ENCODE results near the gene SNX9. TPM values are rescaled to one million over a fixed set of nuclear protein-coding genes. Genes with fewer than 3 reads are reported as not detected.
"Not testable (repeated sequence)": the region's sequence is repeated elsewhere in the genome, so short reads cannot be mapped to it uniquely, and the experiment has no call there.

Gene SNX9
- total RNA-seq, 6 donors from 2014 or later = 13.6 to 31.6 (median 19.0) TPM

GRCh38 chr6:157895585-157895984, 72.5 kb downstream of the SNX9 start:
- H3K4me1 ChIP-seq = peaks cover 0 to 4% (median 0%) of the 10 kb centered on the region in 4 donors
- WGBS, 2 donors = 92 to 96% methylated on average over 3 of the region's 3 CpGs
- TF ChIP-seq POLR2AphosphoS5 (IDR thresholded peaks at IDR 0.05) = no peak
- no peak for TF ChIP-seq CTCF (IDR thresholded peaks at IDR 0.05)
- TF ChIP-seq POLR2A (IDR thresholded peaks at IDR 0.05) = no peak
- no peak for TF ChIP-seq EP300 (IDR thresholded peaks at IDR 0.05)
- peaks cover 0 to 22% (median 10%) of the 10 kb centered on the region in 4 donors for H3K36me3 ChIP-seq
- H3K27me3 ChIP-seq = no peaks in the 10 kb centered on the region
- ATAC-seq (ENCODE audit: low FRiP score in 2 of 2) (no peak), DNase-seq (no peak)
- no peaks in the 10 kb centered on the region for H3K9me3 ChIP-seq
- no peak overlapping the region for H3K27ac ChIP-seq
- H3K4me3 ChIP-seq = no peak overlapping the region

GRCh38 chr6:157896932-157897331, 73.9 kb downstream of the SNX9 start:
- H3K4me3 ChIP-seq = no peak overlapping the region
- H3K27me3 ChIP-seq = no peaks in the 10 kb centered on the region
- WGBS, 2 donors = 95 to 96% methylated on average over 4 of the region's 4 CpGs
- peaks cover 0 to 26% (median 10%) of the 10 kb centered on the region in 4 donors for H3K36me3 ChIP-seq
- TF ChIP-seq POLR2A (IDR thresholded peaks at IDR 0.05) (no peak), POLR2AphosphoS5 (IDR thresholded peaks at IDR 0.05) (no peak), EP300 (IDR thresholded peaks at IDR 0.05) (no peak), CTCF (IDR thresholded peaks at IDR 0.05) (no peak)
- no peaks in the 10 kb centered on the region for H3K9me3 ChIP-seq
- H3K27ac ChIP-seq = no peak overlapping the region
- no peak for ATAC-seq (ENCODE audit: low FRiP score in 2 of 2)
- no peak for DNase-seq
- no peaks in the 10 kb centered on the region for H3K4me1 ChIP-seq

- Histone ChIP-seq H3K4me3 (no peak overlapping the region), H3K4me1 (no peaks in the 10 kb centered on the region), H3K27me3 (no peaks in the 10 kb centered on the region), H3K27ac (no peak overlapping the region), H3K36me3 (peaks cover 0 to 34% (median 10%) of the 10 kb centered on the region in 4 donors), H3K9me3 (no peaks in the 10 kb centered on the region)
- ATAC-seq (ENCODE audit: low FRiP score in 2 of 2) (no peak), DNase-seq (no peak)
- WGBS, 2 donors = 71 to 74% methylated on average over 7 of the region's 7 CpGs
- TF ChIP-seq EP300 (IDR thresholded peaks at IDR 0.05) (no peak), POLR2AphosphoS5 (IDR thresholded peaks at IDR 0.05) (no peak), CTCF (IDR thresholded peaks at IDR 0.05) (no peak), POLR2A (IDR thresholded peaks at IDR 0.05) (no peak)
These were observed 75.1 kb downstream of the SNX9 start for GRCh38 chr6:157898169-157898568.

GRCh38 chr6:157898640-157899039, 75.6 kb downstream of the SNX9 start:
- no peaks in the 10 kb centered on the region for H3K4me1 ChIP-seq
- WGBS, 2 donors = 93 to 98% methylated on average over 3 of the region's 3 CpGs
- peaks cover 0 to 38% (median 10%) of the 10 kb centered on the region in 4 donors for H3K36me3 ChIP-seq
- TF ChIP-seq POLR2AphosphoS5 (IDR thresholded peaks at IDR 0.05) = no peak
- TF ChIP-seq CTCF (IDR thresholded peaks at IDR 0.05) = no peak
- no peak for TF ChIP-seq POLR2A (IDR thresholded peaks at IDR 0.05)
- TF ChIP-seq EP300 (IDR thresholded peaks at IDR 0.05) = no peak
- DNase-seq (no peak), ATAC-seq (ENCODE audit: low FRiP score in 2 of 2) (no peak)
- no peaks in the 10 kb centered on the region for H3K9me3 ChIP-seq
- no peak overlapping the region for H3K27ac ChIP-seq
- H3K27me3 ChIP-seq = no peaks in the 10 kb centered on the region
- no peak overlapping the region for H3K4me3 ChIP-seq

- not testable (repeated sequence) for ATAC-seq (ENCODE audit: low FRiP score in 2 of 2); H3K4me1 ChIP-seq; H3K9me3 ChIP-seq; DNase-seq; H3K27me3 ChIP-seq; H3K27ac ChIP-seq; H3K4me3 ChIP-seq
- H3K36me3 ChIP-seq = peaks cover 0 to 43% (median 10%) of the 10 kb centered on the region in 4 donors
- WGBS, 2 donors = 87 to 94% methylated on average over 11 of the region's 11 CpGs
These were observed 77.2 kb downstream of the SNX9 start for GRCh38 chr6:157900262-157900661.

- WGBS, 2 donors = 64 to 68% methylated on average over 4 of the region's 4 CpGs
- ATAC-seq (ENCODE audit: low FRiP score in 2 of 2); H3K4me3 ChIP-seq; DNase-seq; H3K27me3 ChIP-seq; H3K4me1 ChIP-seq; H3K27ac ChIP-seq; H3K9me3 ChIP-seq: not testable (repeated sequence)
- H3K36me3 ChIP-seq = peaks cover 0 to 43% (median 11%) of the 10 kb centered on the region in 4 donors
These were observed 77.7 kb downstream of the SNX9 start for GRCh38 chr6:157900751-157901150.

Data from upper lobe of left lung (tissue), 6 donors.